Measurements from ENCODE around the gene FAM180A.

FAM180A gene

DNA sequence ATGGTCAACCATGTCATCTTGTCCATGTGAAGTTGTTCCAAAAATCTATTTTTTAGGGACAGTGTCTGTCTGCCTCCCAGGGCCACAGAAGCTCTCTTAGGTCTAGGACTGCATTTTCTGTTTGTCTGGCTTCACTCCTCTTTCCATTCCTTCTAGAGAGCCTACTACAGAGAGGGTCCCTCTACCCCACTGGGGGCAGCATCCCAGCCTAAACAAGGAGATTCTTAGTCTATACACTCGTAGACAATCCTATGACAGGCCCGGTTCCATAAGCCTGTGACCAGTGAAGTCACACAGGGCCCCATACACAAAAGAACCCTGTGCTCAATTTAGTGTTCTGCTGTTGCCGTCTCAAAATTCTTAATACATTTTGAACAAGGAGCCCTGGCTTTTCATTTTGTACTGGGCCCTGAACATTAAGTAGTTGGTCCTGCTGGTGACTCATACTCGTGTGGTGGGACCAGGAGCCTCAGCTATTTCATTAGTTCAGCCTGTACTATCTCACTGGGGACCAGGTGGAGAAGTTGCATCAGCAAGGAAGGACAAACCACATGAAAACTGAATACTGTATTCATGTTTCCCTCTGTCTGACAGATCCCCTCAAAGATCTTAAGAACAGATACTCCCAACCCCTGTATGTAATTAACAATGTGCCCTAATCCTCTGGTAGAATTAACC, 23.5 kb upstream of the FAM180A start:
- no peak for DNase-seq (ENCODE audit: extremely low read depth in 1 of 2, low read depth in 1 of 2)

DNA sequence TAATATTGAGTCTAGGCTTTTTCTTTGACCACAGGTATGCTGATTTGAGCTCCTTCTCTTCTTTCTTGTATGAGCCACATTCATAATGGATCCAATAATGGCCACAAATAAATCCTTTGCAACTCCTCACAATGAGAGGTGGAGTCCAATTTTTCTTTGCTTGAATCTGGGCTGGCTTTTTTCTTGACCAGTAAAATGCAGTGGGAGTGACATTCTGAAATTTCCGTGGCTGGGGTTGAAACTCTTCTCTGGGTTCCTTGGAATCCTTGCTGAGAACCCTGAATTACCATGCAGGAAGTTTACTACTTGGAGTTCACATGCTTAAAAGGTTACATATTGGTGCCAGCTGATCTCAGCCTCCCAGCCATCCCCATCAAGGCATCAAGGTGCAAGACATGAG, 22.4 kb upstream of the FAM180A start:
- no peak for DNase-seq (ENCODE audit: extremely low read depth in 1 of 2, low read depth in 1 of 2)

- DNase-seq (ENCODE audit: extremely low read depth in 1 of 2, low read depth in 1 of 2) = no peak
These were observed 21.6 kb upstream of the FAM180A start for GRCh38 chr7:135770139-135770710.

GRCh38 chr7:135769005-135769802, 20.6 kb upstream of the FAM180A start:
- DNase-seq (ENCODE audit: extremely low read depth in 1 of 2, low read depth in 1 of 2) = no peak

- DNase-seq (ENCODE audit: extremely low read depth in 1 of 2, low read depth in 1 of 2) = no peak
These were observed 19.9 kb upstream of the FAM180A start for GRCh38 chr7:135768467-135768866.

DNA sequence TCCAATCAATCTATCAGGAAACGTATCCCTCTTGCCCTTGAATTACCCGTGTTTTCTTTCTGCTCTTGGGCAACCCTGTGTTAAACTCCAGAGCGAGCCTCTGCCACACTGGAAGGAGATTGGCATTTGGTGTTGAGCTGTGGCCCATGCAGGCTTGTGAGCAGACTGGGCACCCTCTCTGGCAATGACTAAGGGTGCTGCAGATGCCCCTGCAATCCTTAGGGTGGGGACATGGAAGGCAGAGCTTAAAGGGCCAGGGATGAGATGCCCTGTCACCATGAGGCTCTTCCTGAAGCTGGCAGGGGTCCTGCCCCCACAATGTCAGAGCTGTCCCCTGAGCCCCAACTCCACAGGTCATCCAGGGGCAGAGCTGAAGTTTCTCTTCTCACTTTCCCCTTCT, 19.5 kb upstream of the FAM180A start:
- DNase-seq (ENCODE audit: extremely low read depth in 1 of 2, low read depth in 1 of 2) = no peak

DNA sequence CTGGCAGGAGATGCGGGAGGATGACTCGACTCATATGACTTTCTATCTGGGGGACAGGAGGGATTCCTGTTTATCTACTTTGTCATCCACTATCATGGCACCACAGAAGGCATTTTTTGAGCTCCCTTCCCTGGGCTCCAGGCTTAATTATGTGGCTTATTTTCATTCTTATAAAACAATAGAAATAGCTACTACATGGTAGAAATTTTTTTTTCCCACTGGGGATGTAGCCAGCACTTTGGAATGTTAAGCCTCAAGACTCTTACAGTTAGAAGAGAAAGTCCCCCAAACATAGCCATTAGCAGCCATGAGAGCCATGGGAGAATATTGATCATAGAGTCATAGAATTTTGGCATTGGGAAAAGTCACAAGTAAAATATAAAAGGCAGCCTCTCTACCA, 14.6 kb upstream of the FAM180A start:
- no peak for DNase-seq (ENCODE audit: extremely low read depth in 1 of 2, low read depth in 1 of 2)

DNA sequence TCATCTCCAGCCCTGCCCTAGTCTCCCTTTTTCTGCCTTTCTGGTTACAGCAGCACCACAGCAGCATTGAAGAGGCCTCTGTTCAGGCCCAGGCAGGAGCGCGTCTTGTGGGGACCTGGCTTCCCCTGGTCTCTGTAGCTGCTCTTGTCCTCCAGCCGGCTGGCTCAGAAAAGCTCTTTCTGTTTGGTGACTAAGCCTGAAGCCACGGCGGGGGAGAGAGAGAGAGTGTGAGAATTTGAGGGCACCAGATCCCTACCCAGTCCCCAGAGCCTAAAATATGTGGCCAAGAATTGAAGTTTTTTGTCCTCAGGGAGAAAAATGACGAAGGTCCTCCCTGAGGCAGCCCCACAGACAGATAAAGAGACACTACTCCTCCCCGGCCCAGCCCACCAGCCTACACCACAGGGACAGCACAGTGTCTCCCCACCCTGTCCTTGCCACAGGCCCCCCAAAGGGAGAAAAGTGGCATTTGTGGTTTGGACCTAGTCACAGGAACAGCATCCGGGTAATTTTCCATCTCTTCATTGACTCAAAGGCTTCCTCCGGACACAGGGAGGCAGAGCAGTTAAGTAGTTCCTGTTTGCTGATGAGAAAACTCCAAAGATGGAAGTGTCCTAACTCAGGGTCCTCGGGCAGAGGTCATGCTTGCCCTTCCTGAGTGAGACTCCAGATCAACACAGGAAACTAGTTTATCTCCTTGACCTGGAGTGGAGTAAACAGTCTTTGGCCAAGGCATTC, 13.3 kb upstream of the FAM180A start:
- no peak for DNase-seq (ENCODE audit: extremely low read depth in 1 of 2, low read depth in 1 of 2)

GRCh38 chr7:135759532-135759931, 10.9 kb upstream of the FAM180A start:
- no peak for DNase-seq (ENCODE audit: extremely low read depth in 1 of 2, low read depth in 1 of 2)

DNA sequence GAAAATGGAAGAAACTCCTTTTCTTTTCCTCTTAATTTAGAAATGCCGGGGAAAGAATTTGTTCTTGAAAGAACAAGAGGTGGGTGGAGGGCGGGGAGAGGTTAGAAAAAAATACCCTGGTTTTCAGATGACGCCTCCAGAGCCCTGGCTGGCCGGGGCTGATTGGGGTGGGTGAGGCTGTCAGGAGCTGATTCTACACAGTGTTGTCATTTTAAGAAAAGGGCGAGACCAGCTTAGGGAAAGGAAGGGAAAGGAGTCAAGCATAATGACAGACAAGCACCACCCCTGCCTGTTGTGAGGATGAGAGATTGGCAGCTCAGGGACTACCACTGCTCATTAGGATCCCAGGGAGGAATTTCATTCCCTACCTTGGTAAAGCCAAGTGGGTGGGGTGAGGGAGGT, 9.9 kb upstream of the FAM180A start:
- no peak for DNase-seq (ENCODE audit: extremely low read depth in 1 of 2, low read depth in 1 of 2)

DNA sequence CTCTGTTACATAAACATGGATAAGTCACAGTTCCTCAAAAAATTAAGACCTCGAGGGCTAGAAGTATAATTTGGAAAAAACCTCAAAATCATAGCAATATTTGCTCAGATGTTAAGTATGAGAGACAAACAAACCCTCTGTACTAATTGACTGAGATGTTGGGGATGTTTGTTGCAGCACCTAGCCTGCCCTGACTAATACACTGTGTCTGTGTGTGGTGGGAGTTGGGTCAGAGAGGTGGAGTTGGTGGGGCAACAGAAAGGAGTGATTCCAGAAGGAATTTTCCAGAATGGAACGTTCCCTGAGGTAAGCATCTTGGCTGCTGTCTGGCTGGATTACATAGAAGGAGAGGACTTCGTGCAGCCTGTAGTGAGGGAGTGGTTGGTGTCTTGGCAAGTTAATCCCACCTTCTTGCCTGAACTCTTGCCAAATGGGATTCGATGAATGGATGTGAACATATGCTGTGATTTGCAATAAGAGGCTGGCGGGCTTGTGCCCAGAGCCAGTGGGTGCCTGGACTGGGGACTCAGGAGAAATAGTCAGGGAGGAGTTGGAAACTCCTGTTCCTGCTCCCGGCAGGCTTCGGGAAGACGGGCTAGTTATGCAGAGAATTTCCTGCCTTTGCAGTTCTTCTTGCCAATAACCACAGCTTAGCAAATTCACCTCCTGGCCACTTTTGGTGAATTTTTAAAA, 9.3 kb upstream of the FAM180A start:
- DNase-seq (ENCODE audit: extremely low read depth in 1 of 2, low read depth in 1 of 2) = no peak

DNA sequence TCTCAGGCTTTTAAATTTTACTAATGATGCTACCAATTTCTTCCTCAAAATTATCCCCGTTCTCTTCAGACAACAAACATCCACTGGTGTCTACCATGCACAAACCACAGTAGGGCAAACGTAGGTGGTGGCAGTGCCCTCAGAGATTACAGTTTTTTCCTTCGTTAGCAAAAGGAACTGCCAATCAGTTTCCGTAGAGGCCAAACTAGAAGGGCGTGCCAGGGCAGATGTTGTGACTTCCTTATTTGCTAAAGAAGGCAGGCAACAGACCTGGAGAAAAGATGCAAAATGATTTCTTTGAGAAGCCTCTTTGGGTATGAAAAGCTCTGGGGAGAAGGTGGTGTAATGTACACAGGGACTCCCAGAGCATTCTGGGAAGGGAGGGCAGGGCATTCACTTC, 7.6 kb upstream of the FAM180A start:
- DNase-seq (ENCODE audit: extremely low read depth in 1 of 2, low read depth in 1 of 2) = no peak

DNA sequence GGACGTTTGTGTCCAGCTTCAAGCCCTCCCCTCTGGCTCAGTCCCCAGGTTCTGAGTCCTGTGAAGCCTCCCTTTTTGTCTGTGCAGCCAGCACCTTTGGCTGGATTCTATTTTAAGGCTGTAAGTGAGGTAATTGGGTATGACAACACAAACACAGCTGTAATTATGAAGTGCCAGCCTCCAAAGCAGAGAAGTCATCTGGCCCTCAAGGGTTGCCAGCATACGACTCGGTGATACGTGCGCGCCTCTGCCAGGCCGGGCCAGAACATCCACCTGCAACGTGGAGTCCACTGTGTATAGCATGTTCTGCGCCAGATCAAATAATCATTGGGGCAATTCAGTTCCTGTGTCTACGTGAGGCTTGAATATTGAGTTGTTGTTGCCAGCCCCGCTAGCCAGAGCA, 6.7 kb upstream of the FAM180A start:
- no peak for DNase-seq (ENCODE audit: extremely low read depth in 1 of 2, low read depth in 1 of 2)

GRCh38 chr7:135753616-135754413, 5.2 kb upstream of the FAM180A start:
- no peak for DNase-seq (ENCODE audit: extremely low read depth in 1 of 2, low read depth in 1 of 2)

GRCh38 chr7:135747366-135747765, 1.2 kb downstream of the FAM180A start:
- DNase-seq (ENCODE audit: extremely low read depth in 1 of 2, low read depth in 1 of 2) = no peak

DNA sequence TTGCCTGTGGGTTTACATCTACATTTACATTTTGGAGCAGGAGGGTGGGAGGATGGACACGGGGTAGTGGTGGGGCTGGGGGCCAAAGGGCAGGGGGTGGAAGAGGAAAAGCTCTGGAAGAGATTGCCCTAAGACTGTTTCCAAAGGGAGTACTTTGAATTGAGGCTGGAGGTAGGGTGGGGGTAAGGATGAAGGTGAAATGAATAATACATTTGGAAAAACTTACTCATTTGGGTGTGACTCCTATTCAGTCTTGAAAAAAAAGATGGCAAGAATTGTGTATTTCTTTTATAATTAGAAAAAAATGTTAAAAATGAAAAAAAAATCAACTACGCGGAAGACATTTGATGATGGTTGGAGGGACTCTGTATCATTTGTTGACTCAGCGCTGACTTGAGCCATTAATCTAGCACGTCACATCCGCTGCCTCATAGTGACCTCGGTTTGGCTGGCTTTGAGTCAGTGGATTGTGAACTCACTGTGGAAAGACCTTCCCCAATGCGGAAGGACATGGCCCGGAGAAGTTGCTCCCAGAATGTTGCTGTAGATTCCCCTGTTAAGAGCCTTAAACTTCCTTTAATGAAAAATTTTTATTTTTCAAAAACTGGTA, 2.8 kb downstream of the FAM180A start:
- no peak for DNase-seq (ENCODE audit: extremely low read depth in 1 of 2, low read depth in 1 of 2)

DNA sequence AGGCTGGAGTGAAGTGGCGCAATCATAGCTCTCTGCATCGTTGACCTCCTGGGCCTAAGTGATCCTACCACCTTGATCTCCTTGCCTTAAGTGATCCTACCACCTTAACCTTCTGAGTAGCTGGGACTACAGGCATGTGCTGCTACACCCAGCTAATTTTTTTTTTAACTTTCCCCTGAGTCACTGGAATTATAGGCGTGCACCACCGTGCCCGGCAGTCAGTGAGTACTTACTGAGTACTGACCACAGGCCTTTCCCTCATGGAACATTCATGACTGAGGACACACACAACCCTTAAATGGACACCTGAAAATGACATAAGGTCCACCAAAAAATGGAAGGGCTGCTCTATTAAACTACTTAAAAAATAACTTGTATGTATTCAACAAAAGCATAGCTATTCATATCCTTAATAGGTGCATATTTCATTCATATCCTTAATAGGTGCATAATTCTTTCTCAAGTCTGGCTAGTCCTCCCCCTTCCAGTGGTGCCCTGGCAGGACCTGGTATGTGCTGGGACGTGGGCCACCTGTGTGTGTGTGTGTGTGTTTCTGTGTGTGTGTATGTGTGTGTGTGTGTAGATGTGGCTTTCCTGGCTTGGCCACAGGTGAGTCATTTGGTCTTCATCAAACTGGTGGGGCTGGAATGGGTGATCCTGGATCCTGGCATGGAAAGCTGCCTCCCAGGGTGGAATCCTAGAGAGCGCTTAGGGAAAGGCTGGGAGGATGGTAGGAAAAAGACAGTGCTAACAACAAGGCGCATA, 3.5 kb downstream of the FAM180A start:
- DNase-seq (ENCODE audit: extremely low read depth in 1 of 2, low read depth in 1 of 2) = no peak

DNA sequence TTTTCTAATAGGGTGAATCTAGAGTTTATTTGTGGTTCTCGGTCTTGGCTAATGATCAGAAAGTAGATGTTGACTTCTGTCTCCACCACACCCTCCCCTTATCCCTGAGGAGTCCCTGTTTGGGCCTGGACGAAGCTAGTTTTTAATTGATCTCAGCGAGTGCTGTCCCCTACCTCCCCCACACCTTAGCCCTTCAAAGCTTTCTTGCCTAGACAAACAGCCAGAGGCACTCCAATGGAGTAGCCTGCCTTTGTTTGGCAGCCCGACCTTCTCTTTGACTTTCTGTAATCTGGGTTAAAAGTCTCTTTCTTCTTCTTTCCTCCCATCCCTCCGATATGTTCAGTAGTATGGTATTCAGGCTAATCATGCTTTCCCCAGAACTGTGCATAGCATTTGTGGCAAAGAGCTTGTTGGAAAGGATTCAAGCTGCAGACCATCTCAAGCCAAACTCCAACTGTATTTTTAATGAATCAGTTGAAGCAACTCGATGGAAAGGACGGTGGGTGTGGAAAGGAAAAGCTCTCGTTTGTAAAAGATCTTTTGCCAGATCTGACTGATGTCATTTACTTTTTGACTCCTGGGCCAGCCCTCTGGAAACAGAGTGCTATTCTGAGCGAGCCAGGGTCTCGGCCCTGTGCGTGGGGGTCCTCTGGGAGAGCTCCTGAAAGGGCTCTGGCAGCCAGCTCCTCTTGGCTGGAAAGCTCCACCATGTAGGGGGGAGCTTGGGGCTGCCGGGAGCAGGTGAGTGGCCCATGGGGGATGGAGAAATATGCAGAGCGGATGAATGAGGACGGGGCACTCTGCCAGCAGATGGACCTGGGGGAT, 4.5 kb downstream of the FAM180A start:
- no peak for DNase-seq (ENCODE audit: extremely low read depth in 1 of 2, low read depth in 1 of 2)
